HG02884 (cell line): ENCODE results near the gene ACOX3.
A peak's percentile ranks its signal among the peaks of the same experiment; 100 is the strongest.
"Not testable (repeated sequence)": the region's sequence is repeated elsewhere in the genome, so short reads cannot be mapped to it uniquely, and the experiment has no call there.

Source experiments
- ATAC-seq: cut with Tn5 transposase; IDR thresholded peaks from one replicate; pipeline ENCODE4 v1.9.1; 2021; ENCODE audit warnings: mild to moderate bottlenecking, moderate library complexity; ENCODE audit not compliant: unreplicated experiment

ACOX3 gene

DNA sequence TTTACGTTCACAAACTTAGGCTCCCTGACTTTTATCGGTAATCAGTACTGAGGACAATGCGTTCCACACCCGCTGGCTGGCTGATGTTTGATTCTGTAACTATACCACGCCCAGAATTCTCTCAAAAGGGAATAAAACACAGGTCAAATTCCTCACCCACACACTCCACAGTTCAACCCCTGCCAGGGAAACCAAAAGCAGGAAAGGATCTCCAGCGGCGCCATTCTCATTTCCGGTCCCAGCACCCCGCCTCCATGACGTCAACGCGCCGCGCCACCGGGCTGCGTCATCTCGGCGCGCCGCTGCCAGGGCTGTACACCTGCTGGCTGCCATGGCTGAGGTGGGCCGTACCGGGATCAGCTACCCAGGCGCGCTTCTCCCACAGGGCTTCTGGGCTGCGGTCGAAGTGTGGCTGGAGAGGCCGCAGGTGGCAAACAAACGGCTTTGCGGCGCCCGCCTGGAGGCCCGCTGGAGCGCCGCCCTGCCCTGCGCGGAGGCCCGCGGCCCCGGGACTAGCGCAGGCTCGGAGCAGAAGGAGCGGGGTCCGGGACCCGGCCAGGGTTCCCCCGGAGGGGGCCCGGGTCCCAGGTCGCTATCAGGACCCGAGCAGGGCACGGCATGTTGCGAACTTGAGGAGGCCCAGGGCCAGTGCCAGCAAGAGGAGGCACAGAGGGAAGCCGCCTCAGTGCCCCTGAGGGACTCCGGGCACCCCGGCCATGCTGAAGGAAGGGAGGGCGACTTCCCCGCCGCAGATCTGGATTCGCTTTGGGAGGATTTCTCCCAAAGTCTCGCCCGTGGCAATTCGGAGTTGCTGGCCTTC, at the start of gene ACOX3, which contains the start of gene TRMT44:
TSS of gene ACOX3 (minus strand) at position 232 of the 820 bp plus-strand sequence. CDS start 24,202 bp downstream, outside the sequence.
TSS of gene TRMT44 (plus strand) at position 286 of the 820 bp plus-strand sequence. CDS start at position 332, 46 bp downstream.
- peak; percentile 83 for ATAC-seq

- no peak for ATAC-seq
Measured at GRCh38 chr4:8488791-8489369, 48.4 kb upstream of the ACOX3 start.

DNA sequence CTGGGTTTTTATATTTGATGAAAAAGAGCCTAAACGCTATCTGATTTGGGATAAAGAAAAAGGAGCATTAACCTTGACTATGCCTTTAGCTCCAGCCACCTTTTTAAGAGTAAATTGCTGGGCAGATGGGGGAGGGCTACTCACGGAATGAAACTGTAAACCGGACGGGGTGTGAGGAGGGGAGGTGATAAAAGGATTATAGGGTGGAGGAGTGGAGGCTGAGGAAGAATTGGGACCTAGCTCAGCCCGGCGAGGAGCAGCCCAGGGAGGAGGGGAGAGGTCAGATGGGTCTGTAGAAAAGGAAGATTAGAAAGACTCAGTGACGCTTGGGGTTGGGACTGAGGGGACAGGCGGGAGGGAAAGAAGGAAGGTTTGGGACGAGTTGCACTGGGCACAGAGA, 46.1 kb upstream of the ACOX3 start:
- not testable (repeated sequence) for ATAC-seq

DNA sequence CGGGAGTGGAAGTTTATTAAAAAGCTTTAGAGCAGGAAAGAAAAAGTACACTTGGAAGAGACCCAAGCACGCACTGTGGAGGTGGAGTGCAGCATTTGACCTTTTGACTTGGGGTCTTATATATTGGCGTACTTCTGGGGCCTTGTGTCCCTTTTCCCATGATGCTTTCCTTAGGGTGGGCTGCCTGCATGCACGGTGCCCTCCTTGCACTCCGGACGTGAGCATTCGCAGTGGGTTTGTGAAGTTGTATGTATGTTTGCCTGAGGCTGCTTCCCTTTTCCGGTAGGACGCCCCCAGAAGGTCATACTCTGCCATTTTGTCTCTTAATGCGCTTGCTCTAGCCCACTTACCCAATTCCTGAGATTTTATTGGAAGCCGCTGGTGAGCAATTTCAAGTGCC, 39.7 kb upstream of the ACOX3 start:
- no peak for ATAC-seq

GRCh38 chr4:8478801-8479744, 38.5 kb upstream of the ACOX3 start:
- ATAC-seq, result no peak

DNA sequence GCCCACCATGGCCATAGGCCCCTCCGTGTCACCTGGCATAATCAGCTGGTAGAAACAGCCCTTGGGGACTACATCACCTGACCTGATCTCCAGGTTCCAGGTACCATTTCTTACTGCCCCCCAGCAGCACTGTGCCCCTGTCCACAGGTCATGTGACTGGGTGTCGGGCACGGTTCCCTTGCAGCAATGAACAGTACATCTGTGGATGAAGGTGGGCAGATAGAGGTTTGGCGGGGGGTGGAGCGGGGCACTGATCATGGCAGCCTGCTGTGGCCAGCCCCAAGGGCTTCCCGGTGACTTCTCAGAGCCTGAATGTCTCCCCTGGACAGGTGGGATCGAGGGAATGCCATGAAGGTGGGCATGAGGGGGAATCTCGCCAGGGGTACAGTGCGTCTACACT, 37.8 kb upstream of the ACOX3 start:
- ATAC-seq, result no peak

- no peak for ATAC-seq
Measured at GRCh38 chr4:8477676-8478075, 37.2 kb upstream of the ACOX3 start.

DNA sequence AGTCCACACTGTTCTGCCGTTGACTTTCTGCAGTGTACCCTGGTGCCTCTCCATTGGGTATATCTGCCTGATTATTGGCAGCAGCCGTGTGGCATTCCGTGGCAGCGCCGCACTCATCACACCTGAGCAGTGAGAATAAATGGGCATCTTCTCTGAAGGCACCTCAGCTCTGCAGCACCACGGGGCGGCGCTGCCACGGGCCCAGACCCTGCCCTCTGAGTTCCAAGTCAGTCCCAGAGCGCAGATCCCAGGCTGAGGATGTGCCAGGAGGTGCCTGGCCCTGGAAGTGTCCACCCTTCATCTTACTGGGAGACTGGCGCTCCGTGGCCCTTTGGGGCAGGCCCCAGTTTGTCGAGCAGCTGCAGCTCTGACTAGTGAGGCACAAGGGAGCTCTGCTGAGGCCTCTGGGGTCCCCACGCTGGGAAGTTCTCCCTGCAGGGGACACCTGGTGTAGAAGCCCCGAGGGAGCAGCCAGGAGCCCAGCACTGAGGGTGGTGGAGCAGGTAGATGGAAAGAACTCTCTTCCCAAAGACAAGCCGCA, 36.6 kb upstream of the ACOX3 start:
- no peak for ATAC-seq

DNA sequence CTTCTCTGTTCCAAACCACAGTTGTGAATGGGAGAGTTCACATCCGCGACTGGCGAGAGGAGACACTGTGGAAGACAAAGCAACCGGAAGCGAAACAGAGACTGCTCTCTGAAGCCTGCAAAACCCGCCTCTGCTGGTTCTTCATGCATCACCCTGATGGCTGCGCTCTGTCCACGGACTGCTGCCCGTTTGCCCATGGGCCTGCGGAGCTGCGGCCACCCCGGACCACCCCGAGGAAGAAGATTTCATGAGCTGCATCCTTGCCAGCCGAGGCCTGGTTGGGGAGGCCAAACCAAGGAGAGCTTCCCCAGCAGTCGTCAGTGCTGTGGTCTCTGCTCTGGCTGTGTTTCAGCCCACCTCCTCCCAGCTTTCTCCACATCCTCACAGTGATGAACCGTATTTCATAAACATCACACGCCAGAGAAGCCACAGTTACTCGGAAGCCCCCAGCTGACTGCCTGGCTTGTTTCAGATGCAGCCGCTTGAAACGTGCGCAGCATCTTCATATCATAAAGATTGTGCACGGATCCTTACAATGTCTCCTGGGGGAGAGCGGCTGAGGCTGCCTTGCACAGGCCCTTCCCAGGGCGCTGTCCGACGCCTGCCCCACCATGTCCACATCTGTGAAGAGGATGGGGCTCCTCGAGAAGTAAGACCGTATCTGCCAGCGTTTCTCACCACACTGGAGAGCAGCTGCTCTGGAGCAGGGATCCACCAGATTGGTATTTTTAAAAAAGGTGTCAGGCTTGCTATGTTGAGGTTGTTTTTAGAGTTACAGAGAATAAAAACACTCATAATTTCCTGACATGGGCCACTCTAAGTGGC, 35.4 kb upstream of the ACOX3 start:
- no peak for ATAC-seq

GRCh38 chr4:8474856-8475255, 34.3 kb upstream of the ACOX3 start:
- ATAC-seq, result no peak

DNA sequence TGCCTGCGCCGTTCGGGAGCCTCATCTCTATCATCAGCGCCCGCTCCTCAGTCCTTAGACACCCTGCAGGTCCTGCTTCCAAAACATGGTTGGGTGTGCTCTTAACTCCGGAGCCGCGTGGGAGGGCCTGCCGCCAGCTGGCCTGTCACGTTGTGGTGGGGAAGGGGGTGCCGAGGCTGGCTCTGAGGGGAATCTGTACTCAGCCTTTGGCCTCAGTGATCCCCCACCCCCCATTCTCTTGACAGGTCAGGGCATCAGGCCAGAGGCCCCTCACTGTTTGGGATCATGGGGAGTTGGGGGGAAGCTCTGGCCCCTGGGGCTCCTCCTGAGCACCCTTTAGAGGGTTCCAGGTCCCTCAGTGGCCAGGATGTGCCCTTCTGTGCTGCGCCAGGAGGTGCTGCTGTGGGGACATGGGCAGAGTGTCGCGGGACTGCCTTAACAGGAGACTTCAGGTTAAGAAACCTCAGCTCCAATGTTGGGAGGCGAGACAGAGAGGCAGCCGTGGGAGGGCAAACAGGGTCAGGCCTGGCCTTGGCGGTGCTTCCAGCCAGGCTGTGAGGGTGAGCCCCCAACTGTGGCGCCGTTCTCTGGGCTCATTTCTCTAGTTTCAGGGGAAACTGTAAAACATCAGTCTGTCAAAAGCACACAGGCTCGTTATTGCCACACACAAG, 33.5 kb upstream of the ACOX3 start:
- ATAC-seq, result no peak

GRCh38 chr4:8473198-8473919, 32.8 kb upstream of the ACOX3 start:
- no peak for ATAC-seq

GRCh38 chr4:8472689-8473197, 32.2 kb upstream of the ACOX3 start:
- ATAC-seq, result no peak

DNA sequence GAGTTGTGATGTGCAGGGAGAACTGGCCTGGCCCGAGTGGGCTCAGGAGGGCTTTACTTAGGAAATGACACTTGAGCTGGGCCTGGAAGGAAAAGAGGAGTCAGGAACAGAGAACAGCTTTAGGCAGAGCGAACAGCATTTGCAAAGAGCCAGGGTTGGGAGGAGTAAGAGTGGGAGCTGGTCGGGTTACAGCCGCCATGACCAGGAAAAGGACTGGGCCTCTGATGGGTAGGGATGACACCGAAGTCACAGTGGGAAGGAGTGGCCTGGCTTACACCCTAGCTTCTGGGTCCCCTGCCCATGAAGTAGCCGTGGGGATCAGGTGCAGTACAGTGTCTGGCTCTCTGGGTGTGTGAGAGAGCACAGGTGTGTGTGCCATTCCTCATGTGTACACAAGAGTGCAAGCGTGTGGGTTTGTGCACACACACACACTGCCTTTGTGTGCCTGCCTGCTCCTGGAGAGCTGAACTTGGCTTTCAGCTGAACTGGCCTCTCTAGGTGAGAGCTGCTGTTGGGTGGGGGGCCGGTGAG, 31.7 kb upstream of the ACOX3 start:
- ATAC-seq, result no peak

DNA sequence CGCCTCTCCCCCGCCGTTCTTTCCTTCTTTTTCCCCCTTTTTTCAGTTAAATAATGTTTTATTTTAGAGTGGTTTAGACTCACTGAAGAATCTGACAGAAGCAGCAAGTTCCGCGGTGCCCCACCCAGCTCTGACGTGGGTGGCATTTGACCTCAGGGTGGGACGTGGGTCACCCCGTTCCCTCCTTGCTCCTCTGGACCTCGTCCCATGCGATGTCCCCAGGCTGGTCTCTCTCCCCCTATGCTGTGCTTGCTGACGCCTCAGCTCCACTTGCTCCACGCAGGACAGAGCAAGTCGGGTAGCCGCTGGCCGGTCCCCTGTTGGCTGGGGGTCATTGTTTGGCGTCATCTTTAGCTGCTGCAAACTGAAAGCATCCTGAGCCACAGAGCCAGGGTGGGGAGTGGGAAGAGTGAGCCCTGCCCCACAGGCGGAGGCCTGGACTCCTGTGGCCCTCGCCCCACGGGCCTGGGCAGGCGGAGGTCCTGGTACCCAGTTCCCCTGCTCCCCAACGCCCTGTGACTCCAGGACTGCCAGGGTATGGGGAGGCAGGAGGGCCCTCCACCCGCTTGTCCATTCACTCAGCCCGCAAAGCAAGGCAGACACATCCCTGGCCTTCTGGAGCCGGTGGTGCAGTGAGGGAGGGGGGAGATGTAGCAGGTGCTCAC, 30.8 kb upstream of the ACOX3 start:
- no peak for ATAC-seq

GRCh38 chr4:8470451-8471024, 30.0 kb upstream of the ACOX3 start:
- no peak for ATAC-seq

DNA sequence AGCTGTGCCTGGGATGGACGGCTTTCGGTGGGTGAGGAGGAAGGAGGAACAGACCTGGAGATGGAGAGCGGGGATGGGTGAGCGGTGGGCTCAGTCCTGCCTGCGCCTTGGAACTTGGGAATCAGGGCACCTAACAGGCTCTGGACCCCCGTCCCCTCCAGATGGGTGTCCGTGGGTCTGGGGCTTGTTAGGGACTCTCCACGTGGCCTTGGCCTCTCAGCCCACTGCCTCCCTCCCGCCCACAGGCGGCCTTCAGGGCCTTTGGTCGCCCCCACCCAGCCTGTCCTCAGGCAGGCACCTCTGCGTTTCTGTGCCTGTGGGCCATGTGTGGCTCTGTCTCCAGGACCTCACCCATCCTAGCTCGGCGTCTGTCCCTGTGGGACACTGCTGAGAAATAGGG, 29.0 kb upstream of the ACOX3 start:
- no peak for ATAC-seq
